D721Med (cell line): Measurements from ENCODE around the gene KRCC1.

ENCODE experiments used
- DNase-seq: peaks from one replicate; pipeline ENCODE4 v3.0.0; 2011; ENCODE audit warnings: low spot score; ENCODE audit not compliant: insufficient read length
- FAIRE-seq: peaks from 2 replicates; lab custom pipeline; 2011; peaks lifted over from hg19 to GRCh38; lab: Jason Lieb, UNC
- CTCF ChIP-seq: IDR thresholded peaks from 2 replicates; pipeline ENCODE4 v1.5.1; 2012; ENCODE audit warnings: mild to moderate bottlenecking, control low read depth; ENCODE audit not compliant: insufficient read depth; ENCODE audit errors: missing control alignments

The KRCC1 gene

GRCh38 chr2:88016960-88017779 lies 38.4 kb downstream of the KRCC1 start:
- DNase-seq = no peak
- TF ChIP-seq CTCF = no peak
- FAIRE-seq = no peak

- DNase-seq (no peak), FAIRE-seq (no peak)
- TF ChIP-seq CTCF = no peak
These were observed 39.3 kb downstream of the KRCC1 start, which contains the start of gene RNU2-63P for GRCh38 chr2:88016086-88016959. Gene RNU2-63P (minus strand): TSS chr2:88016547.

GRCh38 chr2:88011011-88011410 lies 44.6 kb downstream of the KRCC1 start:
- DNase-seq = no peak
- FAIRE-seq = no peak
- no peak for TF ChIP-seq CTCF

- TF ChIP-seq CTCF = no peak
- no peak for DNase-seq
- FAIRE-seq = no peak
These were observed 45.4 kb downstream of the KRCC1 start for GRCh38 chr2:88010136-88010535.

GRCh38 chr2:88006912-88007439 lies 48.6 kb downstream of the KRCC1 start:
- TF ChIP-seq CTCF = no peak
- FAIRE-seq (no peak), DNase-seq (no peak)

- DNase-seq (no peak), FAIRE-seq (no peak)
- TF ChIP-seq CTCF = no peak
These were observed 49.8 kb downstream of the KRCC1 start for GRCh38 chr2:88005776-88006175.
